CD14-positive monocyte (primary cell): ENCODE measurements around the gene GMPR. TPM values are rescaled to one million over a fixed set of nuclear protein-coding genes. Genes with fewer than 3 reads are reported as not detected.

Experiments used
- DNase-seq, 3 donors: peaks; one replicate each; pipeline ENCODE4 v3.0.0-alpha.2; 2011 to 2022
- H2AFZ ChIP-seq: 2 replicates; pipeline ENCODE4 v1.6.0; 2012; ENCODE audit warnings: mild to moderate bottlenecking, low read depth, low read length, inconsistent platforms; ENCODE audit not compliant: insufficient read depth, poor library complexity, severe bottlenecking
- H3K27ac ChIP-seq, 2 donors: 1 replicate in 1 of 2; 2 replicates in 1 of 2; pipeline ENCODE4 v1.5.1; 2012 to 2013; ENCODE audit warnings: low read length in 2 of 2, control low read depth in 1 of 2, inconsistent platforms in 1 of 2, low read depth in 1 of 2, mild to moderate bottlenecking in 1 of 2
- H3K27me3 ChIP-seq, 2 donors: one replicate each; pipeline versions ENCODE4 v1.6.0 to v1.6.1; 2011 to 2013; ENCODE audit warnings: low read length in 2 of 2; ENCODE audit not compliant: control insufficient read depth in 2 of 2, insufficient read depth in 2 of 2
- H3K36me3 ChIP-seq, 2 donors: replicated peaks in 1 of 2; 1 replicate in 1 of 2; 2 replicates in 1 of 2; pipeline versions ENCODE4 v1.5.1 to v1.6.1; 2012 to 2013; ENCODE audit warnings: low read length in 2 of 2, control low read depth in 1 of 2, inconsistent platforms in 1 of 2, mild to moderate bottlenecking in 1 of 2; ENCODE audit not compliant: insufficient read depth in 2 of 2, control insufficient read depth in 1 of 2
- H3K4me1 ChIP-seq, 2 donors: 1 replicate in 1 of 2; 2 replicates in 1 of 2; pipeline versions ENCODE4 v1.5.1 to v1.6.1; 2012 to 2013; ENCODE audit warnings: low read length in 2 of 2, control low read depth in 1 of 2, inconsistent platforms in 1 of 2, mild to moderate bottlenecking in 1 of 2, moderate library complexity in 1 of 2; ENCODE audit not compliant: insufficient read depth in 2 of 2, control insufficient read depth in 1 of 2
- H3K4me2 ChIP-seq: replicated peaks from 2 replicates; pipeline ENCODE3; 2012; ENCODE audit warnings: low read length, moderate library complexity, mild to moderate bottlenecking; ENCODE audit not compliant: poor library complexity, severe bottlenecking; ENCODE audit errors: extremely low read depth
- H3K4me3 ChIP-seq, 3 experiments: fragments of 200-600 bp in 1 of 3; sonication (generic) in 1 of 3; replicated peaks in 1 of 3; 1 replicate in 2 of 3; 2 replicates in 1 of 3; pipeline ENCODE4 v1.5.1; 2011 to 2013; ENCODE audit warnings: low read length in 3 of 3, mild to moderate bottlenecking in 3 of 3, control low read depth in 2 of 3, low read depth in 2 of 3, inconsistent platforms in 1 of 3, moderate library complexity in 1 of 3
- H3K79me2 ChIP-seq: 2 replicates; pipeline ENCODE4 v1.6.0; 2012; ENCODE audit warnings: mild to moderate bottlenecking, control low read depth, inconsistent platforms, low read length, moderate library complexity; ENCODE audit not compliant: insufficient read depth
- H3K9ac ChIP-seq: 2 replicates; pipeline ENCODE4 v1.6.0; 2017; ENCODE audit warnings: low read length, mild to moderate bottlenecking; ENCODE audit not compliant: insufficient read depth, poor library complexity, severe bottlenecking
- H3K9me3 ChIP-seq, 2 donors: replicated peaks in 1 of 2; 1 replicate in 1 of 2; 2 replicates in 1 of 2; pipeline versions ENCODE4 v1.5.1 to v1.6.1; 2012 to 2013; ENCODE audit warnings: low read length in 2 of 2, control low read depth in 1 of 2; ENCODE audit not compliant: control insufficient read depth in 1 of 2, insufficient read depth in 1 of 2
- H4K20me1 ChIP-seq: 2 replicates; pipeline ENCODE4 v1.6.0; 2012; ENCODE audit warnings: mild to moderate bottlenecking, low read length, control low read depth, moderate library complexity; ENCODE audit not compliant: insufficient read depth
- H3K27ac Mint-ChIP-seq, 7 donors: one replicate each; pipeline ENCODE4 v1.8.0; 2020; ENCODE audit warnings: mild to moderate bottlenecking in 7 of 7, mixed read lengths in 7 of 7, moderate library complexity in 6 of 7, inconsistent platforms in 2 of 7
- H3K27me3 Mint-ChIP-seq, 3 donors: one replicate each; pipeline ENCODE4 v1.8.0; 2021 to 2022; ENCODE audit warnings: low read depth in 3 of 3, mild to moderate bottlenecking in 3 of 3, mixed read lengths in 3 of 3, moderate library complexity in 3 of 3, inconsistent platforms in 1 of 3
- H3K36me3 Mint-ChIP-seq, 2 donors: one replicate each; pipeline ENCODE4 v1.8.0; 2020; ENCODE audit warnings: mixed read lengths in 2 of 2, inconsistent platforms in 1 of 2, mild to moderate bottlenecking in 1 of 2
- H3K4me1 Mint-ChIP-seq: one replicate; pipeline ENCODE4 v1.8.0; 2020; ENCODE audit warnings: mild to moderate bottlenecking, mixed read lengths
- H3K4me3 Mint-ChIP-seq, 2 donors: one replicate each; pipeline ENCODE4 v1.8.0; 2020; ENCODE audit warnings: mild to moderate bottlenecking in 2 of 2, mixed read lengths in 2 of 2, moderate library complexity in 1 of 2
- H3K9me3 Mint-ChIP-seq, 7 donors: one replicate each; pipeline ENCODE4 v1.8.0; 2020 to 2022; ENCODE audit warnings: mixed read lengths in 7 of 7, mild to moderate bottlenecking in 6 of 7, moderate library complexity in 6 of 7, inconsistent platforms in 2 of 7
- CTCF ChIP-seq: fragments of 200-600 bp; IDR thresholded peaks from one replicate; pipeline ENCODE4 v1.8.0; 2022; ENCODE audit warnings: antibody characterized with exemption, mild to moderate bottlenecking
- WGBS: methylation state at CpG from one replicate; pipeline ENCODE4 v1.1.5; 2013; ENCODE audit warnings: missing lambda C conversion rate; ENCODE audit not compliant: insufficient coverage; 5-methylcytosine and 5-hydroxymethylcytosine counted together
- intact Hi-C, 2 donors: fragments of 100-400 bp; cut with micrococcal nuclease; formaldehyde crosslinking; loops; one replicate each; pipeline versions ENCODE4 v1.15.0 to v1.15.1; 2023
- polyA plus RNA-seq, 3 donors: library from polyadenylated mRNA; depleted of rRNA in 1 of 3; unstranded in 2 of 3; stranded (reverse) in 1 of 3; fragments of 300-500 nt in 2 of 3; fragments of >200 nt in 1 of 3; fragmentation: Illumina TruSeq in 2 of 3; gene quantifications; 1 replicate in 2 of 3; 2 replicates in 1 of 3; pipeline ENCODE4 v1.2.3, GENCODE V29; 2012 to 2021

GMPR gene
- polyA plus RNA-seq, 3 donors: 1.9 to 3.8 (median 3.2) TPM

- WGBS: 94% methylated on average over 2 of the region's 6 CpGs
- no peak overlapping the region for H3K27ac Mint-ChIP-seq
- H3K79me2 ChIP-seq: no peaks in the 10 kb centered on the region
Observed at GRCh38 chr6:16311763-16312162, 73.4 kb downstream of the GMPR start.

GRCh38 chr6:16313732-16314131, 75.3 kb downstream of the GMPR start:
- no peak overlapping the region for H3K27ac Mint-ChIP-seq
- Histone ChIP-seq H3K4me2 (no peak overlapping the region), H4K20me1 (peaks cover 22% of the 10 kb centered on the region), H3K36me3 (peaks cover 0 to 17% of the 10 kb centered on the region in 2 donors), H2AFZ (no peak overlapping the region), H3K9ac (no peak overlapping the region), H3K79me2 (no peaks in the 10 kb centered on the region), H3K27ac (no peak overlapping the region), H3K4me1 (no peaks in the 10 kb centered on the region), H3K4me3 (no peak overlapping the region), H3K27me3 (no peaks in the 10 kb centered on the region), H3K9me3 (no peaks in the 10 kb centered on the region)
- peaks cover under 1% of the 10 kb centered on the region for H3K4me1 Mint-ChIP-seq
- H3K36me3 Mint-ChIP-seq: peaks cover 25 to 27% of the 10 kb centered on the region in 2 donors
- TF ChIP-seq CTCF: no peak
- no peak overlapping the region for H3K4me3 Mint-ChIP-seq
- intact Hi-C loops: no loop called here
- peaks cover 0 to 3% (median 2%) of the 10 kb centered on the region in 3 donors for H3K27me3 Mint-ChIP-seq
- no CpG with 5 or more reads among the region's 9 CpGs for WGBS
- no peaks in the 10 kb centered on the region for H3K9me3 Mint-ChIP-seq
- no peak for DNase-seq

More at GRCh38 chr6:16311763-16312162, 73.4 kb downstream of the GMPR start:
- H3K9me3 ChIP-seq: no peaks in the 10 kb centered on the region
- H3K4me1 Mint-ChIP-seq: no peaks in the 10 kb centered on the region
- no peaks in the 10 kb centered on the region for H3K4me1 ChIP-seq
- no peak overlapping the region for H2AFZ ChIP-seq
- H3K36me3 Mint-ChIP-seq: peaks cover 28 to 37% of the 10 kb centered on the region in 2 donors
- no peak overlapping the region for H3K4me3 ChIP-seq
- no peak overlapping the region for H3K9ac ChIP-seq
- H4K20me1 ChIP-seq: peaks cover 13% of the 10 kb centered on the region
- no peak for DNase-seq
- no peak overlapping the region for H3K27ac ChIP-seq
- H3K27me3 Mint-ChIP-seq: peaks cover 0 to 2% (median 0%) of the 10 kb centered on the region in 3 donors
- no peak overlapping the region for H3K4me2 ChIP-seq
- peaks cover 0 to 2% (median 0%) of the 10 kb centered on the region in 7 donors for H3K9me3 Mint-ChIP-seq
- no peak for TF ChIP-seq CTCF
- peaks cover 0 to 22% of the 10 kb centered on the region in 2 donors for H3K36me3 ChIP-seq
- intact Hi-C loops: no loop called here
- no peak overlapping the region for H3K4me3 Mint-ChIP-seq
- H3K27me3 ChIP-seq: no peaks in the 10 kb centered on the region
